ENCODE results near the gene TRIM46. TPM values are rescaled to one million over a fixed set of nuclear protein-coding genes. Genes with fewer than 3 reads are reported as not detected.
A peak's percentile ranks its signal among the peaks of the same experiment; 100 is the strongest.

Gene TRIM46
- total and polyA plus RNA-seq, 2 of the 13 experiments (the other 11 are each of a cell fraction or from before 2014, with no cell fraction given), result 0.04 to 0.09 TPM

DNA sequence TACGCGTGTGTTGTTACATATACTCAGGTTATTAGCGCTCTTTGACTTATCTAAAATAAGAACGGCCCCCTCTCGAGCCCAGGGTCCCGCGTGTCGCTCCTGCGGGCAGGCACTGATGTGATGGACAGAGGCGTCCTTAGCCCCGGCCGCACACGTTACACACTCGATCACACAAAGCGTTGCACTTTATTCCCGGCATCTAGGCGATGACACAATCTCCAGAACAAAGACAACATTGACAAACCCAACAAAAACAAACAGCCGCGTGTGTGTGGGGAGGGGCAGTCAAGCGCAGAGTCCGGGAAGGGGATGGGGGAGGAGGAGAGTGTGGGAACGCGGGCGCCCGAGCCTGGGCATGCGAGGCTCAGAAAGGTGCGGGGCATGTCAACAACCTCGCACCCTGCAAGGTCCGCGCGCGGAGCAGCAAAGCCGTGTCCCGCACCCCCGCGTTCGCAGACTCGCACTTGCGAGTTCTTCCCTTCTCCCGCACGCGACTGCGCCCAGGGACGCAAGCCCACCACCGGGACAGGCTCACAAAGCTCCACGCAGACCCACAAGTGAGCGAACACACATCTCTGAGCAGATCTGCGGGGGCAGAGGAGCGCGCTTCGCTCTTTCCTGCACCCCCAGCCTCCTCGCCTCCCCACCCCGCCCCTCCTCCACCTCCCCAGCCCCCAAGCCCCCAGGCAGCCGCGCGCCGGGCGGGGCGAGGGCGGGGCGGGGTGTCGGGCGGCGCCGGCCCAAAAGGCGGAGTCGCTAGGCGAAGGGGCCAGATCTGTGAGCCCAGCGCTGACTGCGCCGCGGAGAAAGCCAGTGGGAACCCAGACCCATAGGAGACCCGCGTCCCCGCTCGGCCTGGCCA, 46.3 kb upstream of the TRIM46 start, which contains the start of gene EFNA1 (continued):
- TF ChIP-seq ZNF550 (CRISPR knock-in tag; IDR thresholded peaks at IDR 0.05; ENCODE audit: borderline replicate concordance) (no peak), ZNF441 (CRISPR knock-in tag; IDR thresholded peaks at IDR 0.05; ENCODE audit: borderline replicate concordance) (peak; percentile 19; the same call in 1 of the 2 replicates), ASH2L (IDR thresholded peaks at IDR 0.05; ENCODE audit: insufficient read length, low read depth, low read length) (no peak), DMAP1 (CRISPR knock-in tag; IDR thresholded peaks at IDR 0.05) (peak; percentile 93), ZNF136 (CRISPR knock-in tag; IDR thresholded peaks at IDR 0.05; ENCODE audit: low read depth) (no peak), NFKBIZ (CRISPR knock-in tag; IDR thresholded peaks at IDR 0.05) (peak; percentile 95), ZFP1 (CRISPR knock-in tag; IDR thresholded peaks at IDR 0.05) (peak; percentile 87; the same call in 1 of the 2 replicates), HNRNPK (IDR thresholded peaks at IDR 0.05; ENCODE audit: low read depth, low read length, poor library complexity, severe bottlenecking) (peak; percentile 84), ZNF235 (CRISPR knock-in tag; IDR thresholded peaks at IDR 0.05; ENCODE audit: borderline replicate concordance) (0 out of 2 replicates have a peak, but pooled peaks have one; percentile 37), ZNF180 (CRISPR knock-in tag; IDR thresholded peaks at IDR 0.05; ENCODE audit: borderline replicate concordance, low read depth) (no peak), NCOA1 (CRISPR knock-in tag; IDR thresholded peaks at IDR 0.05) (no peak), SP4 (CRISPR knock-in tag; IDR thresholded peaks at IDR 0.05) (peak; percentile 22; the same call in 1 of the 2 replicates), ZXDC (CRISPR knock-in tag; IDR thresholded peaks at IDR 0.05) (no peak; the same call in 1 of the 2 replicates), LCORL (IDR thresholded peaks at IDR 0.05) (no peak), LCORL (CRISPR knock-in tag; IDR thresholded peaks at IDR 0.05) (no peak; the same call in 1 of the 2 replicates), U2AF2 (IDR thresholded peaks at IDR 0.05; ENCODE audit: low read depth, low read length) (0 out of 2 replicates have a peak, but pooled peaks have one; percentile 22), RCOR2 (CRISPR knock-in tag; IDR thresholded peaks at IDR 0.05) (peak; percentile 78), ZNF740 (CRISPR knock-in tag; IDR thresholded peaks at IDR 0.05) (peak; percentile 92), DMTF1 (CRISPR knock-in tag; IDR thresholded peaks at IDR 0.05) (no peak), IKZF4 (CRISPR knock-in tag; IDR thresholded peaks at IDR 0.05; ENCODE audit: borderline replicate concordance, low read depth, not compliant biosample characterization) (no peak), NKX3-1 (CRISPR knock-in tag; IDR thresholded peaks at IDR 0.05) (peak; percentile 78), FOXM1 (CRISPR knock-in tag; IDR thresholded peaks at IDR 0.05) (no peak)
- TF ChIP-seq, protein P1, sequence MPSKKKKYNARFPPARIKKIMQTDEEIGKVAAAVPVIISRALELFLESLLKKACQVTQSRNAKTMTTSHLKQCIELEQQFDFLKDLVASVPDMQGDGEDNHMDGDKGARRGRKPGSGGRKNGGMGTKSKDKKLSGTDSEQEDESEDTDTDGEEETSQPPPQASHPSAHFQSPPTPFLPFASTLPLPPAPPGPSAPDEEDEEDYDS (CRISPR knock-in tag; IDR thresholded peaks at IDR 0.05), result peak; percentile 91
